VCaP (cell line): Measurements from ENCODE around the gene RARG.

Experiments
- H3K27ac ChIP-seq: fragments of 450-650 bp; 2 replicates; pipeline ENCODE4 v1.5.1; 2017
- CTCF ChIP-seq: fragments of 450-650 bp; conservative IDR thresholded peaks from 2 replicates; pipeline ENCODE4 v1.5.1; 2017; ENCODE audit warnings: mild to moderate bottlenecking, moderate library complexity

Gene RARG

GRCh38 chr12:53267999-53268629, 36.1 kb upstream of the RARG start, which contains the start of gene ESPL1:
Gene ESPL1 (plus strand): TSS chr12:53268299. CDS start chr12:53268767, 468 bp downstream.
- peak; percentile 36; the same call in 1 of the 2 replicates for TF ChIP-seq CTCF
- H3K27ac ChIP-seq: peak within 1 kb of the TSS; percentile 70; the same call in 1 of the 2 replicates

GRCh38 chr12:53267306-53267998, 35.4 kb upstream of the RARG start:
- peak overlapping the region; percentile 70; the same call in 1 of the 2 replicates for H3K27ac ChIP-seq
- TF ChIP-seq CTCF: no peak

GRCh38 chr12:53265783-53266182, 33.8 kb upstream of the RARG start:
- H3K27ac ChIP-seq: no peak overlapping the region
- no peak for TF ChIP-seq CTCF

DNA sequence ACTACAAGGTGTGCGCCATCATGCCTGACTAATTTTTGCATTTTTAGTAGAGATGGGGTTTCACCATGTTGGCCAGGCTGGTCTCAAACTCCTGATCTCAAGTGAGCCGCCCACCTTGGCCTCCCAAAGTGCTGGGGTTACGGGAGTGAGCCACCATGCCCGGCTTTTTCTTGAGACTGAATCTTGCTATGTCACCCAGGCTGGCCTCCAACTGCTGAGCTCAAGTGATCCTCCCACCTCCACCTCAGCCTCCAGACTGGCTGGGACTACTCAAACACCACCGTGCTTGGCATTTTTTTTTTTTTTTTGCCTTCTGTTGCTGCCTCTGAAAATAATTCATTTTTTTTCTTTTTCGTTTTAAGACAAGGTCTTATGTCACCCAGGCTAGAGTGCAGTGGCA, 27.9 kb upstream of the RARG start:
- no peak for TF ChIP-seq CTCF

DNA sequence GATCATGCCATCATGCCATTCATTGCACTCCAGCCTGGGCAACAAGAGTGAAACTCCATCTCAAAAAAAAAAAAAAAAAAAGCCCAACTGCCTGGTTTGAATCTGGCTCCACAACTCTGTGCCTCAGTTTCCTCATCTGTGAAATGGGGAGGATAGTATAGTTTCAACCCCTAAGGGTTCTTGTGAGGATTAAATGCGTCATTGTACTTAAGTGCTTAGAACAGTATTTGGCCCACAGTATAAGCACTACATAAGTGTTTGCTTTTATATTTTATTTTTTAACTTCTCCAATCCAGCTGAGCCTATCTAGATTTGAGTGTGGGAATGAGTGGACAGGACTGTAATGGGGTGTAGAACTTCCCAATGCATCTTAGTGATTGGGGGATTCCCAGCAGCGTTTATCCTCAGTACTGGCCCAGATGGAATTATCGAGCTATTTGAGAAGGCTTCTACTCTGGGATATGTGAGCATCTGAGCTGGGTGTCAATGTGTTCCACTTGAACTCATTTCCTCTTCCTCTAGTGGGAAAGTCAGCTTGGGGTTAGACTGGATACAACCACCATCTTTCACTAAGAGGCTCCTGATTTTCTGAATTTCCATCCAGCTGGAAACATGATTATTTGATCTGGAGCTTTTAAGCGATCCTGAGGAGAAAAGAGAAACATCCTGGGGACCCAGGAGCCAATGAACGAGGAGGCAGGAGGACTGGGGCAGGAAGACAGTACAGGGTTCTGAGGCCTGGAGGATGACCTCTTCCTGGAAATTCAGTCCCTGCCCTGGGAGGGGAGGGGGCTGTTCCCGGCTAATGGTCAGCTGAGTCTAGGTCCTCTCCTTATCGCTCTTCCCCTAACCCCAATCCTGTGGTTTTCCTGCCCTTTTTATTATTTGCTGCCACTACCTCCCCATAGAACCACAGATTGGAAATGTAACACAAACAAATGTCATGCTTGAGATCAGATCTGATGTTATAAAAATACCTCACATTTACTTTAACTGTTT, 26.8 kb upstream of the RARG start:
- TF ChIP-seq CTCF: no peak
- H3K27ac ChIP-seq: no peak overlapping the region

More for the DNA sequence above, 27.9 kb upstream of the RARG start:
- no peak overlapping the region for H3K27ac ChIP-seq

DNA sequence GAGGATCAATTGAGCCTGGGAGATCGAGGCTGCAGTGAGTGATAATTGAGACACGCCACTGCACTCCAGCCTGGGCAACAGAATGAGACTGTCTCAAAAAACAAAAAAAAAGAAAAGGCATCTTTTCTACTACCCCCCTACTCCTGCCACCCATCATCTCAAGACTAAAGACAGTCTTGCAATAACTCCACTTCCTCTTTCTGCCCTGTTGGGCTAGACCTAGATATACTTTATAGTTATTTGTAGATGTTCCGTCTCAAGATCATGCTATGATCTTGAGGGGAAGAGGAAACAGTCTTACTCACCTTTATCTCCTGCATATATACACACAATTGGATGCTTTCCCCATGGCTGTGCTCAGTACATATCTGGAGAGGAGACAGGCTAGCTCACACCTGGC, 24.0 kb upstream of the RARG start:
- no peak for TF ChIP-seq CTCF
- no peak overlapping the region for H3K27ac ChIP-seq
